VCaP (cell line): ENCODE results near the gene PTPN9.

Experiments
- H3K27ac ChIP-seq: fragments of 450-650 bp; 2 replicates; pipeline ENCODE4 v1.5.1; 2017
- TF ChIP-seq, protein P1 (sequence below): fragments of 450-650 bp; conservative IDR thresholded peaks from 2 replicates; pipeline ENCODE4 v1.5.1; 2017; ENCODE audit warnings: mild to moderate bottlenecking, moderate library complexity

The PTPN9 gene

DNA sequence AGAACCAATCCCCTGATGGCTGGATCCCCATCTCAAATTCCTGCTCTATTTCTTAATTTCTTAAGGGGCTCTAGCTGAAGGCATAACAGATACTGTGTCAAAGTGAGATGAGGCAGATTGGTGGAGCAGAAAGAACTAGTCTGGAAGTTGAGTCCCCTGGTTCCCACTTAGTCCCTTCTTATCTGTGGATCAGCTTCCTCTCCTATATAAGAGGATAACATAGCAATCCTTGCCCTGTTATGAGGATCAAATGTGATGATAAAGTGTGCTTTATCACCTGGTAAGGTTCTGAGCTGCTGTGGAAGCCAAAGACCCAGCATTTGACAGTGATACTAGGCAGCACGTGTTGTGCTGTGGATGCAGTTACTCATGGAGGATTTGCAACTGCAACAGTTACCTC, 119.5 kb downstream of the PTPN9 start:
- H3K27ac ChIP-seq: peak overlapping the region; percentile 6; the same call in 1 of the 2 replicates
- TF ChIP-seq, protein P1, sequence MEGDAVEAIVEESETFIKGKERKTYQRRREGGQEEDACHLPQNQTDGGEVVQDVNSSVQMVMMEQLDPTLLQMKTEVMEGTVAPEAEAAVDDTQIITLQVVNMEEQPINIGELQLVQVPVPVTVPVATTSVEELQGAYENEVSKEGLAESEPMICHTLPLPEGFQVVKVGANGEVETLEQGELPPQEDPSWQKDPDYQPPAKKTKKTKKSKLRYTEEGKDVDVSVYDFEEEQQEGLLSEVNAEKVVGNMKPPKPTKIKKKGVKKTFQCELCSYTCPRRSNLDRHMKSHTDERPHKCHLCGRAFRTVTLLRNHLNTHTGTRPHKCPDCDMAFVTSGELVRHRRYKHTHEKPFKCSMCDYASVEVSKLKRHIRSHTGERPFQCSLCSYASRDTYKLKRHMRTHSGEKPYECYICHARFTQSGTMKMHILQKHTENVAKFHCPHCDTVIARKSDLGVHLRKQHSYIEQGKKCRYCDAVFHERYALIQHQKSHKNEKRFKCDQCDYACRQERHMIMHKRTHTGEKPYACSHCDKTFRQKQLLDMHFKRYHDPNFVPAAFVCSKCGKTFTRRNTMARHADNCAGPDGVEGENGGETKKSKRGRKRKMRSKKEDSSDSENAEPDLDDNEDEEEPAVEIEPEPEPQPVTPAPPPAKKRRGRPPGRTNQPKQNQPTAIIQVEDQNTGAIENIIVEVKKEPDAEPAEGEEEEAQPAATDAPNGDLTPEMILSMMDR: no peak

DNA sequence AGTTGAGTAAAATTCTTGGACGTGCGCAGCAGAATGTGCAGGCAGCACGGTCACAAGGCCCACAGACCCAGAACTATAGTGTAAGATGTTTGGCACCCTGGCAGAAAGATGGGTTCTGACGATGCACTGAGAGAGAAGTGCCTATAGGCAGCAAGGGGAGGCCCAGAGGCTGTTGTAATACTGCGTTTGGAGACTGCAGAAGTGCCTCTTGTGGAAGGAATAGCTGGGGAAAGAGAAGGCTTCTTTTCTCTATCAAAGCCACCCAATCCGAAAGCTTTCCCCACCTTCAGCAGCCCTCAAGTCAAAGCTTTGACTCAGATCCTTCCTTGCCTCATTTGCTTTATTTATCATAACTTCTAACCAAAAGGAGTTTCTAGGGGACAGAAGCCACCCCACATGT, 122.4 kb downstream of the PTPN9 start:
- peak overlapping the region; percentile 99 for H3K27ac ChIP-seq
- TF ChIP-seq, protein P1: no peak

DNA sequence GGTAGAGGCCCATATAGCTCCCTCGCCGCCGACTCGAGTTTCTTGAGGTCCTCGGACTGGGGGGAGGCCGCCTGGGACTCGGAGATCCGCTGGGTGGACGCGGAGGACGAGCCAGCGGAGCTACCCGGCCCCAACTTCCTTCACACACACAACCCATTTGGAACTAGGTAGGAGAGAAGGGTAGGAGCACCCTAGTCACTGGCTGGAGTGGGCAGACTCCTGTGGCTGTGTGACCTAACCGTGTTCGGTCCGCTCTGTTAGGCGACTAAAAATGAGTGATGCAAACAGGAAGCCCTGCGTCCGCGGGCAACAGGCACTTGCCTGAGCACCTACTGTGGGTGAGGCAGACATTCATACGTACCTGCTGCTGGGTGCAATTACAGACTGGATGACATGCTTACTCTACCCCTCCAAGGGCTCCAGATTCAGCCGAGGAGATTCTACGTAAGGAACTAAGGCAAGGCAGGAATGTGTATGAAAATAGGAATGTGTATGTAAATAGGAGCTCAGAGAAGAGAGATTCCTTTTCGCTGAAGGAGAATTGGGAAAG, 123.1 kb downstream of the PTPN9 start:
- TF ChIP-seq, protein P1: no peak
- H3K27ac ChIP-seq: peak overlapping the region; percentile 99

DNA sequence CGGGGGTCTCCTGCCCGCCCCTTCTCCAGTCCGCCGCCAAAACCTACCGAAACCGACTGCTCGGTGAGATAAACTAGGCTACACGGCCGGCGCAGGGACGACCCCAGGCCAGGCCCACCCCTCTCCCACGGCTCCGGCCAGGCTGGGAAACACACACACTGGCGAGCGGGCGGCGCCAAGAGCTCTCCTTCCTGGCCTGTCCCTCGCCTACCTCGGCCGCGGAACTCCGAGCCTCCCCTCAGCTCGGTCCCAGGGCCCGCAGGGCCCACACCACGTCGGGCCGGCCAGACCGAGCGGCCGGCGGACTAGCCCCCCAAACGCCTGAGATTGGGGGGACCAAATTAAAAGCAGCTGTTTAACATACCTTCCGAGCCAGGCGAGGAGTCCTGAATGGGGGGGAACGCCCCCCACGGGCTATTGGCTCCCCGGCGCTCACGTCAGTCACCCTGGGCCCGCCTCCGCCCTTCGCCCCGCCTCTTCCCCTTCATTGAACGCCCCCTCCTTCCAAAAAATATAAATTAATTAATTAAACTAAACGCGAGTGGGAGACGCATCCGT, 123.6 kb downstream of the PTPN9 start:
- TF ChIP-seq, protein P1: no peak

DNA sequence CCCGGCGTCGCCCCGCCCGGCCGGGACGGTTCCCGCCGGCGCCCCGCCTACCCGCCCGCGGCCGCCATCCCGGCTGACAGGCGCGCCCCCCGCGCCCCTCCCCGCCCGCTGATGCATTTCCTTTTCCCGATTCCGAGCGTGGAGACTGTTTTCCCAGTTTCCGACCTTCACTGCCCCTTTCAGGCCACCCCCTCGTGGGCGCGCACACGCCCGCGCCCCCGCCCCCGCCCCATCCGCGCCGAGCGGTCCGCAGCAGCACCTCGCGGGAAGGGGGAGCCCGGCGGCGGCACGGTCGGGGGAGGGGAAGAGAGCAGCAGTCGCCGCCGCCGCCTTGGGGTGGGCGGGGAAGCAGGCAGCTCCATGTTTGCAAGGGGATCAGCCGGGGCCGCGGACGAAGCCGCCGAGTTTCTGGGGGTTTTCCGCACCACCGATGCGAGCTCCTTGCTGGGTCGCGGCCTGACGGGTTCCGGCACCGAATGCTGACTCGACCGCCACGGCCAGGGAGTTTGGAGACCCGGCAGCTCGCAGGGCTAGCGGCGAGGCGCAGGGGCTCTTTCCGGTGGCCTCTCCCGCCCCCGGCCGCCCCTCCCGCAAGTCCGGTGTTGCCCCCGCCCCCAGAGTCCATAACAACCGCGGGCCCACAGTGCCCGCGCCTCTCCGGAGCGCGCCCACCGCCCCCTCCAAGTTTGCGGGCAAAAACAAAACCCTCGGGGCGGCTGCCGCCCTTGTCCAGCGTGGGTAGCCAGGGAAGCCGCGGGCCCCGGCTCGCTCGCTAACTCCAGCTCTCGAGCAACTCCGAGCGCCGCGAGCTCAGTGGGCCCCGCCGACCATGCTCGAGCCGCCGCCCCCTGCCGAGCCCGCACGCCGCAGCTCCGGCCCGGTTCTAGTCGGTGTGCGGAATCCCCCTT, 124.4 kb downstream of the PTPN9 start:
- peak overlapping the region; percentile 99 for H3K27ac ChIP-seq
- TF ChIP-seq, protein P1: no peak

More for the DNA sequence above, 123.6 kb downstream of the PTPN9 start:
- H3K27ac ChIP-seq: peak overlapping the region; percentile 99

DNA sequence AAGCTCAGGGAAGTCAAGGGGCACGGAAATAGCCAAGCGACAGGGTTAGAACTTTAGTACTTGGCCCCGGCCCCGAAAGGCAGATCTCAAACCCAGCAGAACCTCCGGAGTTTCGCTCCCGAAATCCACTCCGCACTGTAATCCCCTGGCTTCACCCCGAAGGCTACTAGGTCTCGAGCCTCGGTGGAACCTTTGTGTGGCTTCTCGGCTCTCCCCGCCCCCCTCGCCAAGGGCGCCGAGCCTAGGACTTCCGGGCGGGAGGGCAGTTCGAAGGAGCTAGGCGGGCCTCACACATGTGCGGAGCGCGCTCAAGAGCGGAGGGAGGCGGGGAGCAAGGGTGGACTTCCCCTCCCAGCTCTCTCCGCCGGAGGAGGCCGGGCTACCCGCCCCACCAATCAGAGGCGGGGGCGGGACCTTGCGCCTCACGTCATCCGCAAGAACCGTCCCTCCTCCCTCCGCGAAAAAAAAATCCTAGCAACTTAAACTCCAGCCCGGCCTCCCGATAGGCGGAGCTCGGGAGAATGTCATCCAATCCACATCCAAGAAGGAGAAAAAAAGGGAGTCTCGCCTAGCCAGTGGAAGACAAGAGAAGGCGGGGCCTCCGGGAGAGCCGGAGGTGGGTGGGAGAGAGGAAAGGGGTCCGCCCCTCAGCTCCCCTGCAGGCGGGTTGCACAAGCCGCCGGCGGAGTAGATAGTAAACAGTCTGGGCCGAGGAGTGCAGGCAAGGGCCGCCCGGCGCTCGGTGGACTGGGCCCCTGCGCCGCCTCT, 125.2 kb downstream of the PTPN9 start:
- peak overlapping the region; percentile 99 for H3K27ac ChIP-seq
- TF ChIP-seq, protein P1: no peak
